Measurements from ENCODE around the gene CLIC3.
A peak's percentile ranks its signal among the peaks of the same experiment; 100 is the strongest.

The CLIC3 gene

GRCh38 chr9:136996361-136997292 lies at the start of gene CLIC3:
CLIC3 (minus strand) TSS chr9:136996568; CDS start chr9:136996543, 25 bp downstream.
- H3K27ac ChIP-seq, result peak within 1 kb of the TSS in 19 of 21 experiments; percentile 10 to 85 (median 60)

DNA sequence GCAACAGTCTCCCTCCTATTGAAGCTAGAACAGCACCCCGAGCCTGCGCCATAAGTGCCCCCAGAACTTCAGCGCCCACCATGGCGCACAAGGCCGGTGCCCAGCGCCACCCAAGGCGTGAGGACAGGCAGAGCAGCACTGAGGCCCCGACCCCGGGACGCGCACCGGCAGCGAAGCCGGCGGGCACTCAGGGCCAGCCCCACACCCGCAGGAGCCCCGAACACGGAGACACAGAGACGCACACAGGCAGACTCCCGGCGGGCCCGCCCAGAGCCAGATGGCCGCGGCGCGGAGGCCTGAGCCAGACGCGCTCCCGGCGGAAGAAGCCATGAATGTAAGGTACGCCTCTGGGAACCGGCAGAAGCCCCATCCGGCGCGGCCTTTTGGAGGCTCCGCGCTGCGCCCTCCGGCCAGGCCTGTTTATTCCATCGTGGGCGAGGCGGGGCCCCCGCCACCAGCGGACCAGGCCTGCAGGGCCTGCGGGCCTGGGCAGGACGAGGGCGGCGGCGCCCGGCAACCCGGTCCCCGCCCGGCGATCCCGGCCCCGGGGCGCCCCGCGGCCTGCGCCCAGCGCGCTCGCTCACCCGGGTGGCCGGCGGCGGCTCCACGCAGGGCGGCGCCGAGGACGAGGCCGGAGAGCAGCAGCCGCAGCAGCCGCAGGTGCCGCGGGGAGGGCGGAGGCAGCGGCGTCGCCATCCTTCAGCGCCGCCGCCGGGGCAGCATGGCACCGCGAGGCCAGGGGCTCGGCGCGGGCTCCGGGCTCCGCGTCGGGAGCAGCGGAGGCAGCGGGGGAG lies 49.1 kb upstream of the CLIC3 start:
- peak overlapping the region in 18 of 21 experiments; percentile 6 to 76 (median 56) for H3K27ac ChIP-seq
- peak overlapping the region; percentile 17 to 49 (median 38) for H3K4me3 ChIP-seq

More at GRCh38 chr9:136996361-136997292, at the start of gene CLIC3:
- peak within 1 kb of the TSS; percentile 4 to 52 (median 22) for H3K4me3 ChIP-seq

DNA sequence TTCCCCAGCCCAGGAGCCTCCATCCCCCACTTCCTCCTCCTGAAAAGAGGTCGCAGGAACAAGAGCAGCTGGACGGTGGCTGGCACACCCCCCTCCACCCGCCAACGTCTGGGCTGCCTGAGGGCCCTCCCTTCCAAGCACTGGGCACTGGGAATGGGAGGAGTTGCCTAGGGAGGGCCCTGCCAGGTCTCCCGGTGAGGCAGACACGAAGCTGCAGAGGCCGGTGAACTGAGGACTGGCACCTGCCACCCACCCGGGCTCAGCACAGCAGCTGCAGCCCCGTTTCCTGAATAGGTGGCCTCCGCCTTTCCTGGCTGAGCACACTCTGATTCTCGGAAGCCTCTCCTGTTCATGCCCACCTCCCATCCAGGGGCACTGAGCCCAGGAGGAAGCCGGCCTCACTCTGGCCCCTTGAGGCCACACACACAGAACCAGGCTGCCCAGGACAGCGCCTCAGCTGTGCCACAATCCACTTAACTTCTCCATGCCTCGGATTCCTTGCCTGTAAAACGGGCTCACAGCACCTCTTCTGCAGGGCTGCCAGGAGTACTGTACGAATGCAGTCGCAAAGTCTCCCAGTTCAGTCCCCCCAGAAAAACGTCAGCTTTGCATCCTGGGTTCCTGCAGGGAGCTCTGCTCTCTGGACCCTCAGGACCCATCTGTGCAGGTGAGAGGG lies 48.3 kb upstream of the CLIC3 start:
- peak overlapping the region in 12 of 21 experiments; percentile 38 to 76 (median 58) for H3K27ac ChIP-seq
- peak overlapping the region; percentile 17 to 49 (median 38) for H3K4me3 ChIP-seq

- Histone ChIP-seq H3K4me3 (peak overlapping the region in 1 of 7 experiments; percentile 5), H3K27ac (peak overlapping the region in 11 of 21 experiments; percentile 15 to 71 (median 47))
Observed at GRCh38 chr9:137044037-137044436, 47.7 kb upstream of the CLIC3 start.

DNA sequence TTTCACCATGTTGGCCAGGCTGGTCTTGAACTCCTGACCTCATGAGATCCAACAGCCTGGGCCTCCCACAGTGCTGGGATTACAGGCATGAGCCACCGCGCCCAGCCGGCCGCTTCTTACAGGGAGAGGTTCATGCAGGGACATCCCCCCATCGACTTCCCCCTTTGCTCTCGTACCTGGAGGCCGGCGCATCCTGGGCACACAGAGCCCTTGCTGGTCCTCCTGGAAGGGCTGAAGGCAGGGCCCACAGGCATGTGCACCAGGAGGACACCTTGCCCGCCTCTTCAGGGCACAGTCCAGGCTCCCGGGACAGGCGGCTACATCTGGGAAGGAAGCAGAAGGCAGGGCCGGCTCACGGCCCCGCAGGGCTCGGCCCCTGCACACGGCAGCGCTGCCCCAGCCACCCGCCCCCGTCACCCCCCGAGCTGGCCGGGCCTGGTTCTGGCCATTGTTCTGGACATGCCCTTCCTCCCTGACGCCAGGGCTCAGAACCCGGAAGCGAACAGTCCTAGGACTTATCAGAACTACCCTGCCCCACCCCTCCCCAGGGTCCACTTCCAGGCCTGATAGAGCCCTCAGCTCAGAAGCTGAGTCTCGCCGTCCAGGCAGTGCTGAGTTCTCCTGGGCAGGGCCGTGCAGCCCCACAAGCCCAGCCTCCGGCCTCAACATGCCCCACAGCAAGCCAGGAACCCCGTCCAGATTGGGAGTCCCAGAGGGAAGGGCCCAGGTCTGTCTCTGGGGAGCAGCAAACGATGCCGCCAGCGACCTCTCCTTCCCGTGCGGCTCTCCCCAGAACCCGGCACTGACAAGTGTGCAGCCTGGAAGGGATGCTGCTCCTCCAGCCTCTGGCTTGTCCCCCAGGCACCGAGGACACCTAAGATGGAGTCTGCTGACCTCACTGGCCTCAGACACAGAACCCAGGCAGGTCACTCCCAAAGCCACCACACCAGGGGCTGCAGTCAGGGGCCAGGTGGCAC lies 46.7 kb upstream of the CLIC3 start:
- H3K4me3 ChIP-seq, result peak overlapping the region in 1 of 7 experiments; percentile 5
- H3K27ac ChIP-seq, result peak overlapping the region in 11 of 21 experiments; percentile 5 to 71 (median 47)

DNA sequence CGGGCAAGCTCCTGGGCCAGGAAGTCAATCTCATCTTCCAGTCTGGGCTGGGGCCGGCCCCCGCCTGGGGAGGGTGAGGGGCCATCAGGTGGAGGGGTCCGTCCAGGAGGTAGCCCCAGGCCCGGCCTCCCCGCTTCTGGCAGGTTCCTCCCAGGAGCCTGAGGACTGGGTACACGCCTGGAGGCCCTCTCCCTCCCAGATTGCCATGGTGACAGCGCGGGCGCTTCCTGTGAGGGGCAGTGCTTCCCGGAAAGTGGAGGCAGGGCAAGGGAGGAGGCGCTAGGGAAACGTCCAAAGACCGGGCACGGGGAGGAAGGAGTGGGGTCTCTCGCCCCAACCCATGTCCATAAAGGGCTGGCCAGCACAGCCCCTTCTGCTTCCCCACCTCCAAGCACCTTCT lies 44.8 kb upstream of the CLIC3 start:
- no peak overlapping the region for H3K4me3 ChIP-seq
- H3K27ac ChIP-seq, result peak overlapping the region in 1 of 21 experiments; percentile 45

- H3K4me3 ChIP-seq, result no peak overlapping the region
- peak overlapping the region in 2 of 21 experiments; percentile 34 to 45 for H3K27ac ChIP-seq
Observed at GRCh38 chr9:137040568-137040967, 44.2 kb upstream of the CLIC3 start.

GRCh38 chr9:137039611-137040366 lies 43.4 kb upstream of the CLIC3 start:
- H3K27ac ChIP-seq, result no peak overlapping the region
- no peak overlapping the region for H3K4me3 ChIP-seq

GRCh38 chr9:137038916-137039315 lies 42.5 kb upstream of the CLIC3 start:
- Histone ChIP-seq H3K4me3 (no peak overlapping the region), H3K27ac (no peak overlapping the region)

DNA sequence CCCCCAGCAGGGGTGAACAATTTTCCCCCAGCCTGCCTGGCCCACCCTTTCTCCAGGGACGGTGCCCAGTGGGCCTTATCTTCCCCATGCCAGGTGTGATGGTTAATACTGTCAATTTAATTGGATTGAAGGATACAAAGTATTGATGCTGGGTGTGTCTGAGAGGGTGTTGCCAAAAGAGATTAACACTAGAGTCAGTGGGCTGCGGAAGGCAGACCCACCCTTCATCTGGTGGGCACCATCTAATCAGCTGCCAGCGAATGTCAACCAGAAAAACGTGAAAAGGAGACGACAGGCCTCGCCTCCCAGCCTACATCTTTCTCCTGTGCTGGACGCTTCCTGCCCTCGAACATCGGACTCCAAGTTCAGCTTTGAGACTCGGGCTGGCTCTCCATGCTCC lies 41.1 kb upstream of the CLIC3 start:
- H3K4me3 ChIP-seq, result no peak overlapping the region
- H3K27ac ChIP-seq, result no peak overlapping the region

GRCh38 chr9:137037035-137037434 lies 40.7 kb upstream of the CLIC3 start:
- H3K4me3 ChIP-seq, result no peak overlapping the region
- H3K27ac ChIP-seq, result no peak overlapping the region

- H3K27ac ChIP-seq, result no peak overlapping the region
- no peak overlapping the region for H3K4me3 ChIP-seq
Observed at GRCh38 chr9:137035937-137036336, 39.6 kb upstream of the CLIC3 start.

DNA sequence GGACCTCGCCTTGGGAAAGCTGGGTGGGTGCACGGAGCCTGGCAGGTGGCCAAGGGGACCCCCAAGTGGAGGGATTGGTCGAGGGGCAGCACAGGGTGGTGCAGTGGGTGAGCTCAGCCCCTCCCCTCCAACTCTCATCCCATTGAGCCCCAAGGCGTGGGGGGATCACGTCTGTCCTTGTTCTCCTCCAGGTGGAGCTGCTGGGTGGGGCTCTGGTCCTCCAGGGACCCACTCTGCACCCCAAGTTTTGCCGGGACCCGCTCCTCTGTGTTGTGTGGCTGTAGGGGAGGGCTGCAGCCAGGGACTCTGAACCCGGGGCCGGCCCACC lies 39.1 kb upstream of the CLIC3 start:
- Histone ChIP-seq H3K4me3 (no peak overlapping the region), H3K27ac (peak overlapping the region in 3 of 21 experiments; percentile 83 to 92 (median 91))

DNA sequence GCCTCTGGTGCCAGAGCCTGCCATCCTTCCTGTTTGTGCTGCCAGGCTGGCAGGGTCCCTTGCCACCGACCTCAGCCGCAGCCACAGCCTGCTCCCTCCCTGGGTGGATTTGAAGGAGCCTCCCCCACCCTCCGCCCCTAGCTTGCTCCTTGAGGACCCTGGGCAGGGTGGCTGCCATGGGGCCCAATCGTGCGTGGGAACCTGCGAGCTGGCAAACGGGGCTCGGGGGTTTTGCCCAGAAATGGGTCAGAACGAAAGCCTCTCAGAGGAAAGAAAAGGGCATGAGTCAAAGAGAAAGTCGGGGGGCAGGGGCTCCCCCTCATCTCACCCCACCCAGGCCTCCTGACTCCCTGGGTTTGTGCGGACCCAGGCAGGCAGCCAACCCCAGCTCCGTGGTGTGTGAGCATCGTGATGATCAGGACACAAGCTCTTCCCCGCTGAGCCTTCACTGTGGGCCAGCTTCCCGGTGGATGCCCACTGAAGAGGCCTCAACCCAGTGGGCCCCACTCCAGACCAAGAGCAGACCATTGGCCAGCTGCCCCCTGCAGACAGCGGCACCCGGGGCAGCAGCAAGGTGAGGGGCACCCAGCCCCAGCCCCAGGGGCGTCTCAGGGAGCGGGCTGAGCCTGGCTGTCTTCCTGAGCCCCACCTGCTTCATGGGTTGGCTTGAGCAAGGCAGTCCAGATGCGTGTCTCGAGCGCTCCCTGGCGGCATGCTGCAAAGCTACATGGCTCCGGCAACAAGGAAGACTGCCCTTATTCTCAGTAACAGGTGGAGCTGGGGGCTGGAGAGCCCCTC lies 38.5 kb upstream of the CLIC3 start:
- peak overlapping the region in 16 of 21 experiments; percentile 1 to 92 (median 57) for H3K27ac ChIP-seq
- H3K4me3 ChIP-seq, result peak overlapping the region in 4 of 7 experiments; percentile 1 to 18 (median 2)

DNA sequence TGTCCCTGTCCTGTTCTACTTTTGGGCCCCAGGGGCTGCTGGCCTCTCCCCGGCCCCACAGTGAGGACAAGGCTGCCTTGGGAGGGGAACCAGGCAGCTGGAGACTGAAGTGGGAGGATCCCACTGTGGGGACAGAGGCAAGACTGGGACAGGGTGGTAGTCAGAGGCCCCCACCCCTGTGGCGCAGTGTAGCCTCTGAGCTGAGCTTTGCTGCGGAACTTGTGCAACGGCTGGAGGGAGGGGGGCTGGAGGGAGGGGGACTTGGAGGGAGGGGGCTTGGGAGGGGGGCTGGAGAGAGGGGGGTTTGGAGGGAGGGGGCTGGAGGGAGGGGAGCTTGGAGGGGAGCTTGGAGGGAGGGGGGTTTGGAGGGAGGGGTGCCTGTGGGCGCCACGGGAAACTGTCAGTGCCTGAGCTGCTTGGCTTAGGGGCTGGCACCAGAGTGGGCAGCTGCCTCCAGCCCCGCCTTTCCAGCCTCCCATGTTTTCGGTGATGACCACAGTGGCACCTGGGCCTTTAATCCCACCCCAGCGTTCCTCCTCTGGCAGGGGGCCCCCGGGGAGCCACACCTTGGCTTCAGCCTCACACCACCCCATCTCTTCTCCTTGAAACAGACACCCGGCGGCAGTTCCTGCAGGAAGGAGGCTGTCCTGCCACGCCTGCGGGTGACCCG lies 37.8 kb upstream of the CLIC3 start:
- peak overlapping the region in 5 of 7 experiments; percentile 2 to 54 (median 13) for H3K4me3 ChIP-seq
- H3K27ac ChIP-seq, result peak overlapping the region in 15 of 21 experiments; percentile 1 to 92 (median 70)

DNA sequence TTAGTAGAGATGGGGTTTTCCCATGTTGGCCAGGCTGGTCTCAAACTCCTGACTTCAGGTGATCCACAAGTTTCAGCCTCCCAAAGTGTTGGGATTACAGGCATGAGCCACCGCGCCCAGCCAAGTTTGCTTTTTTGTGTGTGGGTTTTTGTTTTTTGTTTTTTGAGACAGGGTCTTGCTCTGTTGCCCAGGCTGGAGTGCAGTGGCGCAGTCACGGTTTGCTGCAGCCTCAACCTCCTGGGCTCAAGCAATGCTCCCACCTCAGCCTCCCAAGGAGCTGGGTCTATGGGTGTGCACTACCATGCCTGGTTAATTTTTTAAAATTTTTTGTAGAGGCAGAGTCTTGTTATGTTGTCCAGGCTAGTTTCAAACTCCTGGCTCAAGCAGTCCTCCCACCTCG lies 37.1 kb upstream of the CLIC3 start:
- peak overlapping the region in 12 of 21 experiments; percentile 1 to 92 (median 75) for H3K27ac ChIP-seq
- H3K4me3 ChIP-seq, result peak overlapping the region in 6 of 7 experiments; percentile 1 to 54 (median 13)
